Measurements from ENCODE around the gene FGF7.
"Not testable (repeated sequence)": the region's sequence is repeated elsewhere in the genome, so short reads cannot be mapped to it uniquely, and the experiment has no call there.

The FGF7 gene

DNA sequence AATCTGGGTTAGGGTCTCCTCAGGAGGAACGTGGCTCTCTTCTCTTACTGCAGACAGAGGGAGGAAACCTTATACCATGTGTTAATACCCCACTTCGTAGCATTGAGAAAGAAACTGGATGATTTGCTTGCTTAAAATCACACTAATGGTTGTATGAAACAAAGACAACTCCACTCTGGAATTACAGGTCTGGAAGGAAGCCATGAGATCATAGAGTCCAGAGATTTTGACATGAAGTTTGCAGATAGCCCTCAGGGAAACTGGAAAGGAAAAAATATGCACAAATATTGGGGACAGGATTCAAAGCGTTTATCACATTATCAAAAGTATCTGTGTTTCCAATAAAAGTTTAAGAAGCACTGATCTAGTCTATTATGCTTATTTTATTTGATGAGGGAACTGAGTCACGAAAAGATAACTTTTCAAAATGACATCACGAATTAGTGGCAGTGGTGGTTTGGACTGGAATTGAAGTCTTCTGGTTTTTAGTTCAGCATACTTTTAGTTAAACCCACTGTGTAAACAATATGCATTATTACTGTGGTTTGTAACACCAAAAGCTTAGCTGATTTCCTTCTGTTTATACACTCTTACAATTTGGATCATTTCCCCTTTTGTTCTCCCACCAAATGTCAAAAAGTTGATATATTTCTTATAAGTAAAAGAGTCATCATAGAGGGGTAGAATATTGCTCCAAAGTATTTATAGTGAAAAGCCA lies 16.8 kb downstream of the FGF7 start:
- no peak for DNase-seq

DNA sequence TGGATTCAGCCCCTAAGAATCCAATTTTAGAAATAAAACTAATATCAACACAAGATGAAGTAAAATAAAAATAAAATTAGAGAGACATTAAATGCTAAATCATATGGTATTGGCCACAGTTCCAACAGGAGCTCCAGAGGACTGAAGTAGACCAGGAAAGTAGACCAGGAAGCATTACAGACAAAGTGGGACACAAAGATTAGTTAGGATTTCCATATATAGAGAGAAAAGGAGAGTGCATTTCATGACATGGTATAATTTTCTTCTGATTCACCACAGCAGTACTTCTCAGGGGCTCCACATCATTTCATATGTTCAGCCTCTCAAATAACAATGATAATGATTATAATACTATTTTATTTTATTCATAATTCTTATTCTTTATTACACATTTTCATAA lies 18.3 kb downstream of the FGF7 start:
- DNase-seq: no peak

DNA sequence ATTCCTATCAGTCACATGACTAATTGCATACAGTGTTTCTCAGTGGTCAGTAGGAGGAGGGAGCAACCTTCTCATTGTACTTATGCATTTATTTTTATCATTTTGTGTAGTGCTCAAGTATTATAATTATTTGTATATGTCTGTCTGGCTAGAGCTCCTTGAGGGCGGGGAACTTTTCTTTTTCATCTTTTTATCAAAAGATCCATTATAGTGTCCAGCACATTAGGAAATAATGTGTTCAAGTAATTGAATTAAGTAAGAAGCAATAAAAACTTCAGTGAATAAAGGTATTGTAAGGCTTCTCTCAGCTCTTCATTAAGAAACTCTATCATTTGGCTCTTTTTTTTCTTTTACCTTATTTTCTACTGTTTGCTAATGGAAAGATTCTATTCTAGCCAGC lies 18.8 kb downstream of the FGF7 start:
- no peak for DNase-seq

DNA sequence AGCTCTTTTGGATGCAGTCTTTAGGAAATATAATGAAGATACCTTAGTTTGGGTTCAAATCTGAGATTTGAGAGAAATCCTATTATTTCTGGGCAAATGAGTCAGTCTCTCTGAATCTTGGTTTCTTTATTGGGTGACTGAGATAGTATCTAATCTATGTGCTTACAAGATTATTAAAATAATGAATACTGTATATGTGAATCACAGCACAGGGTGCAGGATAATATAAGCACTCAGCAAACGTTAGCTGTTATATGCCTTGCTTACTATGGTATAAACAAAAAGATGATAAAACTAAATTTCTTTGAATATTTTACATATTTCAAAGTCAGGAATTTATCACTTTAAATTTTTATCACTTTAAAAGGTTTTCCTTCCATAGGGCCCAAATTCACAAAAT lies 29.6 kb downstream of the FGF7 start:
- no peak for DNase-seq

DNA sequence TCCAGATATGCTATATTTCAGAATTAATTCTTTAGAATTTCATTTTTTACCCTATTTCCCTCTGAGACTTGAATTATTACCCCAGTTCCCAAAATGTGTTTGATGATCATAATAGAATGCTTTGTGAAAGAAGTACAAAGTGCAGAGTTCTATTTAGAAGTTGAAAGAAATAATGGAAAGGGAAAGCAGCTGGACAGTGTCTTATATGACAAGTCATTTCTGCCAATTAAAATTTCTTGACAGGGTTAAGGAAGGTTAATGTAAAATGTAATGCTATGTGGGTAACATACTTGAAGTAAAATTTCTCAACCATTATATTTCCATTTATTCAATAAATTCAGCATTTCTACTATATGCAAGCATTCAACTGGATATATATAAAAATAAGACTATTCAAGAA lies 33.1 kb downstream of the FGF7 start:
- no peak for DNase-seq

DNA sequence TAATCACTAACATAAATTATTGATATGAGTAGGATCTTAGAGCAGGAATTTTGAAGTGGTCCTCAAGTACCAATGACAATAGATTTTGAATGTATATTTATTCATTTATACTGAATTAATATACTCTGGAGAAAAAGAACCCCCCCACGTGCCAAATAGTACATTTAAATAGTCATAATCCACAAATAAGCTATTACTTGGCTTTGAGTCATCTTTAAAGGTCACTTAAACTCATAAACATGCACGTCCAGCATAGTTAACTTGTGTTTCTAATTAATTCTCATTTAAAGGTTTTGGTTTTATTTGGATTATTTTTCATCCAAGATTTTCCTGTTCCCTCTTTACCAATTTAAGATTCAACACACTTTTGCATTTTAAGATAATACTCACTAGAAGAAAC lies 35.1 kb downstream of the FGF7 start:
- no peak for DNase-seq

DNA sequence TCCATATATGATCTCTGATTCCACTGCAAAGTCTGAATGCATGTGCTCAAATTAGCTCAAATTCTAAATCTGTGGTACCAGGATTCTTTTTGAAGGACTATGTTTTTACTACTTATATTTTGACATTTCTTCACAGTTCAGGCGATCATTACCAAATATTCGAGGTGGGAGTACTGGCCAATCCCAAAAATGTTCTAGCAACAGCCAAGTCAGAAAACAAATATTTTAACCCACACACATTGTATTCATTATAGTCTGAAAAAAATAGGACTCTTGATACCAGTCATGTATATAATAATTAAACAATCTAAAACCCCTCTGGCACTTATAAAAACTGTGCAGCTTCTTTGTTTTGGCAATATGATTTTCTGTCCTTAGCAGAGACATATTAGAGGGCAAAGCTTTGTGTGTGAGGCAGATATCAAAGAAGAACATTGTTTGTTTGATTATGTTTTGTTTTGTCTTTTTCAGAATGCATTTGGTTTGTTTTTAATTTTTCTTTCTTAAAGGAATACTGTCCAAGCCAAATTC lies 37.4 kb downstream of the FGF7 start:
- no peak for DNase-seq

DNA sequence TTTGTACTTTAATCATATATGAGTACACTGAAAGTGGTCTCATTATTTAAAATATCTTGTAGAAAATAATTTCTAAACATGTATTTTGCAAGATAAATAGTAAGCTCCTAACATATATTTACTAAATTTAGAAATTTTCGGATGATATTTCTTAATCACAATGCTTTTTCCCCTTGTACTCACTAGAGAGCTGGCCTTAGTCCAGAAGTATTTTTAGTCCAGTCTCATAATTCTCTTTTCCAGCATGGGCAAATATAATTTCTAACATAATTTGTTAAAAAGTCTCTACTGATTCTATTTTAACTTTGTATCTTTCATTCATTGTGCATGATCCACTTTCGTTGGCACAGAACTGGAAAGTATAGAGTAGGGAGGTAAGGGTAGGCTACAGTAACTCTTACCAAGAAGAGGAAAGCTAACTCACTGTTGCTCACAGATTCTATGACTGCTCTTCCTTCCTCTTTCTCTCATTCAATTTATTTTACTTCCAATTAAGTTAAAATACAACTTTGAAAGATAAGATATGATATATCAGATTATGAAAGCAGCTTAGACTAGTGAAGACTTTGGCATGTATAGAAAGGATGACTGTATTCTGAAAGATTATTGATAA lies 39.3 kb downstream of the FGF7 start:
- DNase-seq: peak; percentile 64 to 65

DNA sequence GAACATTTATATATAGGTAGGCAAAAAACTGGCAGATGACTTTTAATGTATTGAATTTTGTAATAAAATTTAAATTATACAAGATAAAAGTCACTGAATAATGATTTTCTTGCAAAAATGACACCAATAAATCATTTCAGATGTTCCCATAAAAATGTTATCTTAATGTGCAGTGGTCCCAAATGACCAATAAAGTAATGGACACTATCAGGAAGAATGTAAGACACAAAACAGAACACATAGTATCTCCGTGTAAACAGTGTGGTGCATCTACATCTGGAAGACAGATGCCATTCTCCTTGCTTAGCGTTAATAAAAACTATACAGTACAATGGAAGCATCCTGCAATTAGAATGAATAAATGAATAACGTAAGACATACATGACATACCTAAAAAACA lies 41.5 kb downstream of the FGF7 start:
- no peak for DNase-seq

DNA sequence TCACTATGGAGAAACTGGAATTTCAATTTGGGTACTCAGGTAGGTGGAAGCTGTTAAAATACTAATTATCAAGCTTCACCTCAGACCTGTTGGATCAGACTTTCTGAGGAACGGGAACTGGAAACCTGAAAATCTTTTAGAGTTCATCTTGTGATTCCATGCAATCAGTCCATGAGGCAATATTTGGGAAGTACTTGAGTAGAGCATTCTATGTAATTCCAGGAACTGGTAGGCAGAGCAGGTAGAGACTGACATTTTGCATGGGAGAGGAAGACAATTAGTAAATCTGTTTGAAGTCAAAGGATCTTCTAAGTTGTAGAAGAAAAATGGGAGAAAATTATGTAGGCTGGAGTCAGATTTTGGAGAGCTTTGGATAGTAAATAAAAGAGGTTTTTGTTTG lies 43.1 kb downstream of the FGF7 start:
- DNase-seq: no peak

DNA sequence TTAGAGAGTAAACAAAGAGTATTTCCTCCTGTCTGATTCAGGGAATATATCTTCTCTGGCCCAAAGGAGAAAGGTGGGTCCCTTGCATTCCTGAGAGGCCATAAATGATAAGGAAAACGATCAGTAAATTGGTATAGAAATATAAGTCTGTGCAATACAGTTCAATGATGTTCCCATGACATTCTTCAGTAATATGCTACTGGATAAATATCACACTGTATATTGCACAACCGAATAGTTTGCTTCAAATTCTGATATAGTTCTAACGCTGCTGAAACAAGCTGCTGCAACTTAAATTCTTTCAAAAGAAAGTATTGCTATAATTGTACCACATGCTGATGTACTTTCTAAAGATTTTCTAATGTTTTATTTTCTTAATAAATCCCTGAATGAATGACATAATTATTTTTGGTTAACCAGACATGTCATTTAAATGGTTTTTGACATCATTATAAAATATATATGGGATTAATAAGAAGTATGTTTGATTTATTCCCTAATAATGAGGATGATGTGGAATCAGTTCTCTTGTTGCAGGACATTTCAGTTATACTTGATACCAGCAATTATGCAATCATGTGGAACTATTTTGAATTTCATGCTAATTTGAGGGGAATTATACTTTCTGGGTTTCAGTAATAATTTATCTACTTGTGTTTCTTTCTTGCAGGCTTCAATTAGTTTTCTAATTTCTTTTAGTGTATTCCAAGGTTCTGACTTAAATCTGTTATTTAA lies 44.9 kb downstream of the FGF7 start:
- DNase-seq: no peak

DNA sequence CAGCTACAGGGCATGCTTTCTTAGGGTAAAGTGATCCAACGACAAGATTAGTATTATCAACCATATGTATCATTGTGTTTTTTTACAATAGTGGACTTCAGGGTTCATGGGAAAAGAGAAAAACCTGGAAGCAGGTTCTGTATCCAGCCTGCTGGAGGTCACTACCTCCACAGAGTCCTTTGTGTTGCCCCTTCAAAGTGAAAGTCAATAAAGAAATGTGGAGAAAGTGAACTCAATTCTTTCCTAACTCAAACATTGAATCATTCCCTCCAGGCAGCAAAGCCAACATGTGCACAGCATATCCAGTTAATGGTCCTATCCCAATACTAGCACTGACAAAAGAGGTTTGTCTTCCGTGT lies 45.4 kb downstream of the FGF7 start:
- DNase-seq: no peak

DNA sequence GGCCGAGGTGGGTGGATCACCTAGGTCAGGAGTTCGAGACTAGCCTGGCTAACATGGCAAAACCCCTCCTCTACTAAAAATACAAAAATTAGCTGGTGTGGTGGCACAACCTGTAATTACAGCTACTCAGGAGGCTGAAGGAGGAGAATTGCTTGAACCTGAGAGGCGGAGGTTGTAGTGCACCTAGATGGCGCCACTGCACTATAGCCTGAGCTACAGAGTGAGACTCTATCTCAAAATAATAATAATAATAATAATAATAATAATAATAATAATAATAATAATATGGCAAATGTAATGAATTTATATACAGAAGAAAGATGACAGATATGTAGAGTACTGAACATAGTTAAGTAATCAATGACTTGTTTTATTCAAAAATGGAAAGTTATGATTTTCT lies 48.2 kb downstream of the FGF7 start:
- DNase-seq: peak in 1 of 2 experiments; percentile 8

DNA sequence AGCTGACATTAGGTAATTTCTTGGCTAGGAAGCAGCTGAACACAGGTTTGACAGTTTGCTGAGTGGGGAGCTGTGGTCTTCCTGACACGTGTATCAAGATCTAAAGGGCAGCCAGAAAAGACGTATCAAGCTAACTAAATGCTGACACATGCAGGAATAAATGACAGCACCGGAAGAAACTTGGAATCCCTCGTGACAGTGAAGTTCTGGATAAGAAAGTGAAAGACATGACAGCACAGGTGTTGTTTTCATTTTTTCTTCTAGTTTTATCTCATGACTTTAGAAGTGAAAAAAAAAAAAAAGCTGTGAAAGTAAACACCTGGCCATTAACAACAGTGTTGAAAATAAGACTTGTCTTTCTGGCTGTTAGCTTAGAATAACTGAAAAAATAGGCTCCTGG lies 48.7 kb downstream of the FGF7 start:
- DNase-seq: no peak

DNA sequence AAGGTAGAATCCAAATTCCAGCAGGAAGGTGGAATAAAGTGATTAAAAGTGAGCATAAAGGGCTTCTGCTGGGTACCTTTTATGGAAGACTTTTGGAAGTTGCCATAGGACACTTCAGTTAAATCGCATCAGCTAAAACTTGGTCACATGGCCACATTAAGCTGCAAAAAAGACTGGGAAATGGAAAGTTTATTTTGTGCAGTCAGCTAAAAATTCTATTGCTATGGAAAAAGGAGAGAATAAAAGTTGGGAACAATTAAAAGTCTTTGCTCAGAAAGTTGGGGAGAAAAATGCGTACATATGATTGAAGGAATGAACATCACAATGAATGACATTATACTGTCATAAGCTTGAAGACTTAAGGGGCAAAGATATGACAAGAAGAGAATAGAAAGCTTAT lies 49.3 kb downstream of the FGF7 start:
- no peak for DNase-seq

DNA sequence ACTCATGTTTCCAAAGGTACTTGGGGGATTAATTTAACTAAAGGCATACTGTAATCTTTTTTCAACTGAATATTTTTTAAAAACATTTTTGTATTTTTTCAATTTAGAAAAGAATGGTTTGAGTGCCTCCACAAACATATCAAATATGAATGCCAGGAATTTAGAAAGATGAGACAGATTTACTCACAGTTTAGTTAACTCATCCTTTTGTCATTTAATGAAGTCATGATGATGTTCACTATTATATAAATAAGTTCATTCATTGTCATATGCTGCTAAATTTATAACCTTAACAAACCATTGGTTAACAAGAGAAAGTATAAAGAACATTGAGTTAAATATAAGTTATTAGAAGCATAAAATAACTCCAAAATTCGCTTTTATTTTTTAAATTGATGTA lies 50.0 kb downstream of the FGF7 start:
- no peak for DNase-seq

DNA sequence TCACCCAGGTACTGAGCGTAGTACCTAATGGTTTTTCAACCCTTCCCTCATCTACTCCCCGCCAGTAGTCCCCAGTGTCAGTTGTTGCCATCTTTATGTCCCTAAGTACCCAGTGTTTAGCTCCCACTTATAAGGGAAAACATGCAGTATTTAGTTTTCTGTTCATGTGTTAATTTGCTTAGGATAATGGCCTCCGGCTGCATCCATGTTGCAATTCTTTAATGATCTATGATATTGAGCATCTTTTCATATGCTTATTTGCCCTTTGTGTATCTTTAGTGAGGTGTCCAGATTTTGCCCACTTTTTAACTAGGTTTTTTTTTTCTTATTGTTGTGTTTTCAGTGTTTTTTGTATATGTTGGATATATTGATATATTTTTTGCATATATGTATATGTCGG lies 55.0 kb downstream of the FGF7 start:
- DNase-seq: not testable (repeated sequence)

DNA sequence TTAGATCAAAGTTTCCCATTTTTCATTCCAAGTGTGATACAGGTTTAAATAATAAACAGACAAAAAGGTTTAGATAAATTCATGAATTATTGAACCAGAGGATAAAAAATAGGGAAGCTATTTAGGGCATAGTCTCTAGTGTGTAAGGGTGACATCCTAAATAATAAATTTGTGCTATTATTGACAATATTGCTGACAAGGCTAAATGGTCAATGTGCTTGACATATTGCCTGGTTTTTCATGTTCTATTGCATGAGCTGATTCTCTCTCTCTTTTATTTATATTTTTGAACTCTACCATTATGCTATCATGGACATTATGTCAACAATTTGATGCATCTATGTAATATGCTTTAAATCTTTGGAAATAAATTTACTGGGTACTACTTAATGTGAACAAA lies 55.9 kb downstream of the FGF7 start:
- DNase-seq: not testable (repeated sequence)

DNA sequence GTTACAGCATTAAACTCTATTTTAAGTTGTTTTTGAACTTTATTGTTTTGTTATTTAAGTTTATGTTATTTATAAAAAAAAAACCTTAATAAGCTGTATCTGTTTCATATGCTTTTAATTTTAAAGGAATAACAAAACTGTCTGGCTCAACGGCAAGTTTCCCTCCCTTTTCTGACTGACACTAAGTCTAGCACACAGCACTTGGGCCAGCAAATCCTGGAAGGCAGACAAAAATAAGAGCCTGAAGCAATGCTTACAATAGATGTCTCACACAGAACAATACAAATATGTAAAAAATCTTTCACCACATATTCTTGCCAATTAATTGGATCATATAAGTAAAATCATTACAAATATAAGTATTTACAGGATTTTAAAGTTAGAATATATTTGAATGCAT lies 62.4 kb downstream of the FGF7 start:
- not testable (repeated sequence) for DNase-seq

DNA sequence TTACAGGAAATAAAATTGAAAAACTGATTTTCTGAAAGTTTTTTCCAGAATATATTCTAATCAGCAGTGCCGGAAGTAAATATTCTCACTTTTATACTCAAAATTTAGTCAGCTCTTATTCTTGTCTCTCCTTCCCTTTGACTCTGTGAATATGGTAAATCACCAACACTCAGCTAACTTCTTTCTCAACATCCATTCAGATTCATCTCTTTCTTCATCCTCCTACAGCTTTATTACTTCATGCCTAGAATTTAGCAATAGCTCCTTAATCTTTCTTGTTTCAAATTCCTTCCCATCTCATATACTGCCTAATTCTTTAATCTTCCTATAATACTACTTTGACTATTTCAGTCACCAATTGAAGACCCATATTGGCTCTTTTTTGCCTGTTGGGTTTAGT lies 67.9 kb downstream of the FGF7 start:
- DNase-seq: peak; percentile 17 to 31

DNA sequence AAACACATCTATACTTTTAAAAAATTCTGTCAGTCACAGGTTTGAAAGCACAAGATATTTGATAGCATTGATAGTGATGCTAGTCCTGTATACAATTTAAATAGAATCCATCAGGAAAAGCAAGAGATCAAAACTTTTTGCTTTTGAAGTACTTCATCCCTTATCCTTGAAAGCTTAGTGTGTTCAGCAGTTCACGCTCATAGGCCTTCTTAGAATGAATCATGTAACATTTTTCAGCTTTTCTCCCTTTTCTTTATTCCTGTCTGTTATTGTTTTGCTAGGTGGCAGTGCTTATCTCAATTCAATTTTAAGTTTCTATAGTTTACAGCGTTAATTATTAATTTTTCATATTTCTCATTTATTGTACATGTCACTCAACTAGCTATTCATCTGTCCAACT lies 69.1 kb downstream of the FGF7 start:
- no peak for DNase-seq

DNA sequence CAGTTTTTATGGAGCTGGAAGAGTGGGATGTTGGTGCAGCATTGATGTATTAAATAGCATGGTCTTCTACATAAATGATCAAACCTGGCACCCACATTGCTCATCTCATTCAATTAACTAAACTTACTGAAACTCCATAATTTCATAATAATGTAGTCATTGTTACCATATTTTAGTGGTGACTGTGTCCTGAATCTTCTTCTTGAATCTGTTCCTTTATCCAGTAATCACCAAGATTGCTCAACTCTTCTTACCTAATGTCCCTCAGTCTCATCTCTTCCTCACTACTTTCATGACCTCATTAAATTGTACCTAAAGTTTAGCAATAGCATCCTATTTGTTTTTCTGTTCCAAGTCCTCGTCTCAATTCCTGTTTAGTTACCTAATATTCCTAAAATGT lies 69.8 kb downstream of the FGF7 start:
- peak; percentile 39 to 61 for DNase-seq

DNA sequence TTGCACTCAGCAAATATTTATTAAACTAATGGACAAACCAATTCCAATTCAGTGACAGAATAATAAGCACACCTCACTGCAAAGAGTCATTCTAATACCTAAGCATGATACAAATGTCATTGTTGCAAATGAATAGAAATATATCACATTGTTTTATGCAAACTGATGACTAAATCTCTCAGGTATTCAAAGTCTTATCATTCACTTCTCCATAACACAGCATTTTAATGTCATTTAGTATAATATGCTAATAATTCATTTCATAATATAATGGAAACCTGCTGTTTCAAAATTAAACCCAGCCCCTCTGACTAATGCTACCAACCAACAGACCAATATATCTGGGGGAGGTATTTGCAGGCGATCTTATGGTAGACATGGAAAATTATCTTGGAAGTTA lies 71.8 kb downstream of the FGF7 start:
- no peak for DNase-seq
